Measurements from ENCODE around the gene LHFPL4.

Gene LHFPL4

GRCh38 chr3:9469986-9470385 is 83.6 kb downstream of the LHFPL4 start:
- DNase-seq, result no peak

GRCh38 chr3:9468460-9468859 is 85.2 kb downstream of the LHFPL4 start:
- DNase-seq, result no peak

DNA sequence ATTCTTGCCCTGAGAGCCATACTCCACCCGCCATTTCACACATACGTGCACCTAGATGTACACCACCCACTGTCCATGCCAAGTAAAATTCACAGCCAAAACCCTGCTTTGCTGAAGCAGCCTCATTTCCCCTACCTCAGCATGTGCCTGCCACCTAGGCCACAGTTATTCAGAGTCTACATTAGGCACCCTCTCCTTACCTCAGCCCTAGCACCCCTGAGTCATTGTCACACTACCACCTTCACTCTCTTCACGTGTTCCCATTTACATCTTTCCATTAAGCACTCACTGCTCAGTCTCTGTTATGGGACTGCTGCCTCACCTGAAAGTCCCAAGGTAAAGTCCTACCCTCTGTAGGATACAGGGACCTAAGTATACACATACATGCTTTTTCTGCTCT is 86.2 kb downstream of the LHFPL4 start:
- no peak for DNase-seq

DNA sequence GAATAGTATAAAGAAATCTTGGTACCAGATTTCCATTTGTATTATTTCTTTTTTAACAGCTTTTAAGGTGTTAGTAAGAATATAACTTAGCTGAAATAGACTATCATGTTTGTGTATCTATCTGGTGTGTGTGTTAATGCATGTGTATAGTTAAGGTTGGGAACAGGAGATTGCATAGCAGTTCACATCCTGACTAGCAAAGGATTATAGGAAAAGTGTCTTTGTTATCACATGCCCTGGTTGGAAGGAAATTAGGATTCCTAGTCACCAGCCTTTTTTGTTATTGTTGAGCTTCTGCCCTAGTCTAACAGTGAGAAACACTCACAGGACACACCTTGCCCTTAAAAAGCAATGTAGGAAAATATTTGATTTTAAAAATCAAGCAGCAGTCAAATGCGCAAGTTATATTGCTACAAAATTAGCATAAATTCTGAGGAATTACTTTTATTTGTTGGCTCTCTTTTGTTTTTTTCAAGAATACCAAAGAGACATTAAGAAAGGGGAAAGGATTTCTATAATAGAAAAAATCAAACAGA is 98.0 kb downstream of the LHFPL4 start:
- no peak for DNase-seq

DNA sequence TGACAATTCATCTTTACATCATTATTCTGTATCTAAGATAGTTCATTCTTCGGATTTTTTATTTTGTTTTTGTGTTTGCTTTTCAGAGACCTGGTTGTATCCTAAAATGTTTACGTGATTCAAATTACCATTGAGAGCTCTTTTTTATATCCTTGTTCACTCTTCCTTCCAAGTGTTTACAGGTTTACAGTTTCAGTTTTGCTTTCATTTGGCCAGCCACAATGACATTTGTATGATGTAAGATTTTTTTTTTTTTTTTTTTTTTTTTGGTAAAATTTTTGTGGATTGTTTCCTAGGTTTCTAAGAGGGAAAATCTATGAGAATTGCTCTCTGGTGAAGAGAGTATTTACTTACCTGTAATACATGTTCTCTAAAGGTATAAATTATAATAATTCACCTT is 101.2 kb downstream of the LHFPL4 start:
- no peak for DNase-seq

DNA sequence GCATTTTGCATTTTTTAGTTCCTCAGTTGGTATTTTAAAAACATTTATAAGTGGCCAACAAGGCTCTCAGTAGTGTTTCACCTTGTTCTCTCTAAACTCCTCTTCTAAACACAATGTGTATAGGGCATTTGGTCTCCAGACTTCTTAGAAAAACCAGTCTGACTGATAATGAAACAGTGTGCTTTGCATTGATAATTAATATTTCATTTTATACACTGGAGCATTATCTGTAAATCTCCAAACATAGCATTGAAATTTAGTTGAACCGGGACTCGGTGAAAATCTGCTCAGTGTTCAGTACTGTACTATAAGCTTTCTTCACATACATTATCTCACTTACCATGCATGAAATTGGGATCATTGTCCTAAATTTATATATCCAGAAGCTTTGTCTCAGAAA is 102.6 kb downstream of the LHFPL4 start:
- DNase-seq, result no peak

DNA sequence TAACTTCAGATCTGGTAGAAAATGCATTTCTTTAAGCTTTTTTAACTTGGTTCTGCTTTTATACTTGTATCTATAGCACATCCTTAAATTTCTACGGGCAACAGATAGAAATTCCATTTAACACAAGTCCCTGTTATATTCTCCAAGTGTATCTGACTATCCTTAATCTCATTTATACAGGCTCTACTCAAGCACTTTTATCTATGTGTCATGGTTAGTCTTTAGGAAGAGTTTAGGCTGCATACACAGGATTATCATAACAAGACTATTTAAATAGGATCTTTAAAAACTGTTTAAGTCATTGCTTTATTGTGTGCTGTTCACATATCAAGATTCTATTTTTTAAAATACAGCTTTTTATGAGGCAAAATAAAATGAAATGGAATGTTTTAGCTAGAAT is 103.5 kb downstream of the LHFPL4 start:
- DNase-seq, result no peak

DNA sequence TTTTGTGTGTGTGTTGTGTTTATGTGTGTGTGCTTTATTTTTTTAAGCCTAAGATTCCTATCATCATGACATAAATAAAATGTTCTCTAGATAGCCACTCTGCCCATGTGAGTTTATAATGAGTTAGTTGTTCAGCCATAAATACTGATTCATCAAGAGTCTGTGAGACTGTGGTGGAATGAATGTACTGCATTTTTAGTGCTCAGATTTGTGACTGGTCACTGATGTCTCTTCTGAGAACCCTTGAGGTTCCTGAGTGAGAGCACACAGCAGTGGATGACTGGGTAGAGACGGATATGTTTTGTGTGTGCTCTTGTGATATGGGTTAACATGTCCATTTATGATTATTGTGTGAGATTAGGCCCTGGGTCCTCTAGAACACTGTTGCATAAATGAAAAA is 105.0 kb downstream of the LHFPL4 start:
- no peak for DNase-seq
